Panc1 (cell line): Measurements from ENCODE around the gene NFKBIB. TPM values are rescaled to one million over a fixed set of nuclear protein-coding genes. Genes with fewer than 3 reads are reported as not detected.
"Not testable (repeated sequence)": the region's sequence is repeated elsewhere in the genome, so short reads cannot be mapped to it uniquely, and the experiment has no call there.

ENCODE experiments used
- ATAC-seq: fragments of 200-7000 bp; cut with Tn5 transposase; 2 replicates; pipeline ENCODE4 v1.9.1; 2020; ENCODE audit warnings: mild to moderate bottlenecking, moderate library complexity
- BruUV-seq: library from RNA; stranded (reverse); fragments of 400-500 nt; replicated peaks from 2 replicates; lab custom pipeline; 2021; lab: Mats Ljungman, UMichigan
- CTCF ChIA-PET: fragments of 300-600 bp; sonication (Branson Sonifier 250); formaldehyde crosslinking; loops from one replicate; lab custom pipeline; 2022; ENCODE audit warnings: antibody characterized with exemption; lab: Charles Lee
- POLR2A ChIA-PET: fragments of 300-600 bp; sonication (Branson Sonifier 250); formaldehyde crosslinking; loops from one replicate; lab custom pipeline; 2022; ENCODE audit warnings: antibody characterized with exemption; lab: Charles Lee
- DNase-seq: peaks from one replicate; pipeline ENCODE4 v3.0.0-alpha.2; 2010; ENCODE audit warnings: low read depth, low spot score
- H3K27ac ChIP-seq: 2 replicates; pipeline ENCODE4 v1.5.1; 2011; ENCODE audit warnings: mild to moderate bottlenecking, low read length, inconsistent platforms
- H3K27me3 ChIP-seq: fragments of 200-500 bp; sonication (Bioruptor generic); 2 replicates; pipeline ENCODE4 v1.6.0; 2014; ENCODE audit warnings: low read length, inconsistent platforms; ENCODE audit not compliant: control insufficient read depth, insufficient read depth
- H3K36me3 ChIP-seq: fragments of 200-500 bp; sonication (Bioruptor generic); 2 replicates; pipeline ENCODE4 v1.5.1; 2014; ENCODE audit warnings: inconsistent platforms, mild to moderate bottlenecking, low read length, moderate library complexity; ENCODE audit not compliant: control insufficient read depth, insufficient read depth
- H3K4me1 ChIP-seq: 2 replicates; pipeline ENCODE4 v1.5.1; 2011; ENCODE audit warnings: inconsistent platforms, mild to moderate bottlenecking, low read length, moderate library complexity; ENCODE audit not compliant: control insufficient read depth, insufficient read depth
- H3K4me3 ChIP-seq, 2 experiments: 2 replicates each; pipeline ENCODE4 v1.5.1; 2011 to 2012; ENCODE audit warnings: low read depth in 2 of 2, low read length in 2 of 2, mild to moderate bottlenecking in 2 of 2, inconsistent platforms in 1 of 2, moderate library complexity in 1 of 2
- H3K9me3 ChIP-seq: fragments of 200-500 bp; sonication (Bioruptor generic); 2 replicates; pipeline ENCODE4 v1.5.1; 2014; ENCODE audit warnings: low read depth, mild to moderate bottlenecking, inconsistent platforms, low read length, moderate library complexity; ENCODE audit not compliant: control insufficient read depth, insufficient read depth
- CTCF ChIP-seq: fragments of 450-650 bp; IDR thresholded peaks from 2 replicates; pipeline ENCODE4 v1.5.1; 2017; ENCODE audit warnings: mild to moderate bottlenecking
- POLR2AphosphoS5 ChIP-seq: IDR thresholded peaks from 2 replicates; pipeline ENCODE4 v1.6.1; 2012; ENCODE audit warnings: mild to moderate bottlenecking, low read depth, low read length, moderate library complexity
- REST ChIP-seq, 2 experiments: IDR thresholded peaks; 2 replicates each; pipeline ENCODE4 v1.6.1; 2011 to 2012; ENCODE audit warnings: low read depth in 2 of 2, control low read depth in 1 of 2, low read length in 1 of 2, mild to moderate bottlenecking in 1 of 2, moderate library complexity in 1 of 2; ENCODE audit not compliant: insufficient read depth in 1 of 2
- SIN3A ChIP-seq: IDR thresholded peaks from 2 replicates; pipeline ENCODE4 v1.6.1; 2012; ENCODE audit warnings: low read depth, mild to moderate bottlenecking, low read length, moderate library complexity, borderline replicate concordance; ENCODE audit not compliant: insufficient read depth
- TCF7L2 ChIP-seq: IDR thresholded peaks from 2 replicates; pipeline ENCODE4 v1.6.1; 2011; ENCODE audit warnings: mild to moderate bottlenecking, low read depth, low read length, inconsistent platforms
- in situ Hi-C: cut with HindIII; loops from 2 replicates; pipeline ENCODE4 v1.10.0; 2016; ENCODE audit warnings: low sequenced_read_pairs, low pct_unique_long_range_greater_than_20kb
- intact Hi-C: fragments of 100-400 bp; cut with micrococcal nuclease; formaldehyde crosslinking; loops from one replicate; pipeline ENCODE4 v1.10.0; 2022; ENCODE audit not compliant: unreplicated experiment
- total RNA-seq: library from RNA; stranded (reverse); gene quantifications from one replicate; pipeline ENCODE4 v1.2.1, GENCODE V29; 2021; ENCODE audit not compliant: unreplicated experiment

NFKBIB gene
- total RNA-seq, 1 experiment from 2014 or later: 185 TPM

GRCh38 chr19:38869836-38870607 is 29.7 kb upstream of the NFKBIB start:
- TF ChIP-seq POLR2AphosphoS5 (no peak), SIN3A (no peak), CTCF (no peak), TCF7L2 (no peak), REST (IDR thresholded peaks at IDR 0.05; ENCODE audit: insufficient read depth in 1 of 2, low read depth in 2 of 2, low read length in 1 of 2) (no peak)
- H3K4me3 ChIP-seq: no peak overlapping the region
- no peaks in the 10 kb centered on the region for H3K27me3 ChIP-seq
- CTCF ChIA-PET: interaction anchor here (0.5 to 0.8 kb wide), 2 partner anchors 13 to 16 kb away, joined by 3 read pairs; no protein-coding TSS in a partner anchor
- BruUV-seq: no TSS peak
- DNase-seq (no peak), ATAC-seq (peak; percentile 44)
- POLR2A ChIA-PET: no interaction called here
- intact Hi-C loops (no loop called here), in situ Hi-C loops (no loop called here)
- no peak overlapping the region for H3K27ac ChIP-seq
- no peaks in the 10 kb centered on the region for H3K4me1 ChIP-seq
- H3K36me3 ChIP-seq: no peaks in the 10 kb centered on the region
- H3K9me3 ChIP-seq: no peaks in the 10 kb centered on the region

GRCh38 chr19:38870612-38871011 is 29.2 kb upstream of the NFKBIB start:
- Histone ChIP-seq H3K27ac (no peak overlapping the region), H3K36me3 (no peaks in the 10 kb centered on the region), H3K27me3 (no peaks in the 10 kb centered on the region), H3K4me1 (no peaks in the 10 kb centered on the region), H3K4me3 (no peak overlapping the region), H3K9me3 (no peaks in the 10 kb centered on the region)
- no peak for TF ChIP-seq SIN3A
- TF ChIP-seq REST (IDR thresholded peaks at IDR 0.05; ENCODE audit: insufficient read depth in 1 of 2, low read depth in 2 of 2, low read length in 1 of 2): peak in 1 of 2 experiments; percentile 29; a peak in 1 of 4 replicates
- no peak for ATAC-seq
- no TSS peak for BruUV-seq
- ChIA-PET POLR2A (interaction anchor here (0.5 kb wide), 1 partner anchor 35 kb away, joined by 3 read pairs; no protein-coding TSS in a partner anchor), CTCF (interaction anchor here (0.5 to 1.5 kb wide), 3 partner anchors 14 to 17 kb away, joined by 3 to 7 read pairs (median 3); no protein-coding TSS in a partner anchor)
- intact Hi-C loops (no loop called here), in situ Hi-C loops (no loop called here)
- no peak for DNase-seq

GRCh38 chr19:38873400-38873799 is 26.4 kb upstream of the NFKBIB start:
- intact Hi-C loops, H3K36me3 ChIP-seq, H3K27ac ChIP-seq, ATAC-seq, BruUV-seq, in situ Hi-C loops, DNase-seq, H3K27me3 ChIP-seq, H3K4me1 ChIP-seq, H3K9me3 ChIP-seq, H3K4me3 ChIP-seq: not testable (repeated sequence)
- CTCF ChIA-PET: interaction anchor here (0.7 kb wide), 1 partner anchor 152 kb away, joined by 4 read pairs; no protein-coding TSS in a partner anchor
- POLR2A ChIA-PET: interaction anchor here (0.5 to 0.6 kb wide), 2 partner anchors 33 to 113 kb away, joined by 3 to 9 read pairs; no protein-coding TSS in a partner anchor
